GM12801 (cell line): ENCODE measurements around the gene DCP1B.

ENCODE experiments used
- CTCF ChIP-seq: IDR thresholded peaks from one replicate; pipeline ENCODE4 v1.5.1; 2011; ENCODE audit warnings: control low read depth; ENCODE audit not compliant: insufficient read length; ENCODE audit errors: extremely low read depth

The DCP1B gene

GRCh38 chr12:1908758-1909157 lies 95.5 kb downstream of the DCP1B start:
- no peak for TF ChIP-seq CTCF

GRCh38 chr12:1907652-1908611 lies 96.3 kb downstream of the DCP1B start:
- TF ChIP-seq CTCF, result no peak

- no peak for TF ChIP-seq CTCF
Observed at GRCh38 chr12:1906579-1906978, 97.7 kb downstream of the DCP1B start.

GRCh38 chr12:1904875-1905274 lies 99.4 kb downstream of the DCP1B start:
- no peak for TF ChIP-seq CTCF

GRCh38 chr12:1896964-1897363 lies 107.3 kb downstream of the DCP1B start:
- TF ChIP-seq CTCF, result no peak
